SU-DHL-6 (cell line): ENCODE data around the gene ABCB9.

Experiments used
- EZH2phosphoT487 ChIP-seq: fragments of 200-600 bp; sonication (generic), shearing (Covaris generic); conservative IDR thresholded peaks from 2 replicates; pipeline ENCODE4 v1.6.1; 2018; ENCODE audit warnings: mild to moderate bottlenecking, antibody characterized with exemption, low read length, moderate library complexity, mixed read lengths
- TF ChIP-seq, protein P1 (sequence below): fragments of 200-600 bp; sonication (generic); IDR thresholded peaks from one replicate; pipeline ENCODE4 v1.5.1; 2017; ENCODE audit warnings: antibody characterized with exemption, mild to moderate bottlenecking, low read length, moderate library complexity; ENCODE audit not compliant: insufficient read depth, poor library complexity, severe bottlenecking

DNA sequence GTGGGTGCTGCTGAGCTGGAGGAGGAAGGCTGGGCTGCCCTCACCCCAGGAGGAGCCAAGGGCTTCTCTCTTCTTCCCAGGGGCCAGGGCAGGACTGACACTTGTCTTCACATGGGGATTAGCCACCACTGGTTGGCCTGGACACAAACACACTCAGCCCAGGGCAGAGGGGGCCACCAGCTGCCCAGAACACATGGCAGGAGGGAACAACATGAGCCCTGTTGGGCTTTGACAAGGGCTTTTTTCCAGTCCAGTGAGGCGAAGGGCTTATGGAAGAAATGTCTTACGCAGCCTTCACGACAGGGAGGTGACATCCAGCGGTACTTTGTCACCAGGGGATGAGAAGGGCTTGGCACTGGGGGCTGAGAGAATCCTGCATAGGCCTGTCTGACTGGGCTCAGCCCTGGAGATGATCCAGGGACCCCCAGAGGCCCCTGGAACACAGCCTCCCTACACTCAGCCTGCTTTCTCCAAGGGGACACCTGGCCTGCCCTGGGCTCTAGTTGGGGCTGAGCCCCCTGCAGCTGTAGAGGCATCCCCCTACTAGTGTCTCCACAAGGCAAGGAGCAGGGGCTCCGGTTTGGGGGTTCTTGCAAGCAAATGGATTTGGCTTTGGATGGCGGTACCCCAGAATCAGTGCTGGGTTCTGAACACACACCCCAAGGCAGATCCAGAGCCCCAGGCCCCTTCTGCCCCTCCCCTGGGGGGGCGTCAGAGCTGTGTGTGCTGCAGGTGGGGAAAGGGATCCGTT, 33.1 kb upstream of the ABCB9 start:
- TF ChIP-seq, protein P1, sequence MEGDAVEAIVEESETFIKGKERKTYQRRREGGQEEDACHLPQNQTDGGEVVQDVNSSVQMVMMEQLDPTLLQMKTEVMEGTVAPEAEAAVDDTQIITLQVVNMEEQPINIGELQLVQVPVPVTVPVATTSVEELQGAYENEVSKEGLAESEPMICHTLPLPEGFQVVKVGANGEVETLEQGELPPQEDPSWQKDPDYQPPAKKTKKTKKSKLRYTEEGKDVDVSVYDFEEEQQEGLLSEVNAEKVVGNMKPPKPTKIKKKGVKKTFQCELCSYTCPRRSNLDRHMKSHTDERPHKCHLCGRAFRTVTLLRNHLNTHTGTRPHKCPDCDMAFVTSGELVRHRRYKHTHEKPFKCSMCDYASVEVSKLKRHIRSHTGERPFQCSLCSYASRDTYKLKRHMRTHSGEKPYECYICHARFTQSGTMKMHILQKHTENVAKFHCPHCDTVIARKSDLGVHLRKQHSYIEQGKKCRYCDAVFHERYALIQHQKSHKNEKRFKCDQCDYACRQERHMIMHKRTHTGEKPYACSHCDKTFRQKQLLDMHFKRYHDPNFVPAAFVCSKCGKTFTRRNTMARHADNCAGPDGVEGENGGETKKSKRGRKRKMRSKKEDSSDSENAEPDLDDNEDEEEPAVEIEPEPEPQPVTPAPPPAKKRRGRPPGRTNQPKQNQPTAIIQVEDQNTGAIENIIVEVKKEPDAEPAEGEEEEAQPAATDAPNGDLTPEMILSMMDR, result no peak
- no peak for TF ChIP-seq EZH2phosphoT487
